Sigmoid colon (tissue), 7 donors: ENCODE measurements around the gene SLX1B. TPM values are rescaled to one million over a fixed set of nuclear protein-coding genes. Genes with fewer than 3 reads are reported as not detected.
A peak's percentile ranks its signal among the peaks of the same experiment; 100 is the strongest.
"Not testable (repeated sequence)": the region's sequence is repeated elsewhere in the genome, so short reads cannot be mapped to it uniquely, and the experiment has no call there.

Experiments used
- DNase-seq: peaks from one replicate; pipeline ENCODE4 v3.0.0-alpha.2; 2019
- H3K27ac ChIP-seq, 4 donors: fragments of 200-600 bp; sonication (generic); one replicate each; pipeline ENCODE4 v1.5.1; 2016 to 2019; ENCODE audit warnings: mild to moderate bottlenecking in 1 of 4
- H3K27me3 ChIP-seq, 3 donors: fragments of 200-600 bp; sonication (generic); one replicate each; pipeline ENCODE4 v1.5.1; 2019; ENCODE audit warnings: mild to moderate bottlenecking in 1 of 3
- H3K36me3 ChIP-seq, 4 donors: fragments of 200-600 bp; sonication (generic); one replicate each; pipeline ENCODE4 v1.5.1; 2016 to 2019
- H3K4me1 ChIP-seq, 4 donors: fragments of 200-600 bp; sonication (generic); one replicate each; pipeline ENCODE4 v1.5.1; 2017 to 2019
- H3K4me3 ChIP-seq, 4 donors: fragments of 200-600 bp; sonication (generic); one replicate each; pipeline ENCODE4 v1.5.1; 2017 to 2019; ENCODE audit warnings: mild to moderate bottlenecking in 2 of 4, moderate library complexity in 1 of 4
- H3K9me3 ChIP-seq, 4 donors: fragments of 200-600 bp in 3 of 4; sonication (generic) in 3 of 4; one replicate each; pipeline versions ENCODE4 v1.5.1 to v1.6.1; 2013 to 2019
- WGBS, 2 donors: extraction: QIAGEN DNeasy Blood & Tissue Kit; methylation state at CpG; one replicate each; pipeline ENCODE4 v1.1.7; 2013; 5-methylcytosine and 5-hydroxymethylcytosine counted together
- intact Hi-C: fragments of 100-400 bp; cut with DNase I; formaldehyde crosslinking; loops from one replicate; pipeline ENCODE4 v1.15.1; 2023
- polyA plus RNA-seq, 3 donors: library from polyadenylated mRNA; stranded (reverse); fragments of 200-250 nt; gene quantifications; one replicate each; pipeline ENCODE4 v1.2.3, GENCODE V29; 2013
- small RNA-seq, 3 donors: library from RNA; depleted of rRNA; stranded (forward); fragments of <200 nt; gene quantifications; one replicate each; pipeline ENCODE3, GENCODE V24; 2016
- total RNA-seq, 4 donors: library from RNA; depleted of rRNA; stranded (reverse); fragments of >200 nt; gene quantifications; one replicate each; pipeline ENCODE4 v1.1.0, GENCODE V29; 2016
- donor health status: healthy with polysubstance abuse.
- donor health status: Bipolar disorder and iron deficiency.
- donor health status: healthy.

SLX1B gene
- total and polyA plus RNA-seq, 7 donors = 3.0 to 44.4 (median 18.3) TPM

DNA sequence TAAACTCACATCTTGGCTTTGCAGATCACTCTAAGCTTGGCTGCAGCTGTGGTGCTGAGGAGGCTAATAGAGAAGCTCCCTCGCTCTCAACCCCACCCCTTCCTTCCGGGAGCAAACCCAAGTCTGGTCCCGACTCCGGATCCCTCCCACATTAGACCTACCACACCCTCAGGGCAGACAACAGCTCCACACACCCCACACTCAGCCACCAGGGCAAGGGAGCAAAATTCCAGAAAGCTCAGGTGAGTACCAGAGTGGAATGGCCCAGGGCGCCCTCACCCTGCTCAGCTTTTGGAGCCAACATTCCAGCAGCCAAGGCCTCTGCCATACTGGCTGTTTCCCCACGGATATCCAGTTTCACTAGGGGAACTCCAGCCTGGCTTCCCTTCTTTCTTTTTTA lies 15.3 kb downstream of the SLX1B start:
- WGBS, 2 donors = 14 to 36% methylated on average over 5 to 6 of the region's 6 CpGs
- H3K9me3 ChIP-seq, H3K4me1 ChIP-seq, H3K27me3 ChIP-seq, H3K4me3 ChIP-seq, intact Hi-C loops, H3K36me3 ChIP-seq: not testable (repeated sequence)
- peak overlapping the region in 2 of 4 donors; percentile 43 to 55 for H3K27ac ChIP-seq
- peak; percentile 80 for DNase-seq

DNA sequence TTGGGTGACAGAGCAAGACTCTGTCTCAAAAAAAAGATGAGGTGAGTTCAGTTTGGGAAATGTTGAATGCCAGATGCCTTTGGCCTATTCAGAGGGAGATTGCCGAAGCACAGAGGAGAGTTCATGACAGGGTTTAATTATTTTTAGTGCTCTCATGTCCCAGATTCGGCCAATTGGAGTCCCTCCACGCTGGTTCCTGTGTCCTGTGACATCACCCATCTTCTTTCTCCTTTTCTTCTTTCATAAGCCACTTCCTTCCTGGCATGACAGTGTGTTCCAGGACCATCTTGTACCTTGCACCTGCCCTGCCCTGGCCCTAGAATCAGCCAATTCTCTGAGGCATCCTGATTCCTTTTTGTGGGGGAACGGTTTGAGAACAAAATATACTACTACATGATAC lies 17.7 kb downstream of the SLX1B start:
- H3K27ac ChIP-seq, H3K4me3 ChIP-seq, intact Hi-C loops, H3K36me3 ChIP-seq, DNase-seq, H3K4me1 ChIP-seq, H3K9me3 ChIP-seq, H3K27me3 ChIP-seq: not testable (repeated sequence)
- no CpG with 5 or more reads among the region's 4 CpGs for WGBS, 2 donors

DNA sequence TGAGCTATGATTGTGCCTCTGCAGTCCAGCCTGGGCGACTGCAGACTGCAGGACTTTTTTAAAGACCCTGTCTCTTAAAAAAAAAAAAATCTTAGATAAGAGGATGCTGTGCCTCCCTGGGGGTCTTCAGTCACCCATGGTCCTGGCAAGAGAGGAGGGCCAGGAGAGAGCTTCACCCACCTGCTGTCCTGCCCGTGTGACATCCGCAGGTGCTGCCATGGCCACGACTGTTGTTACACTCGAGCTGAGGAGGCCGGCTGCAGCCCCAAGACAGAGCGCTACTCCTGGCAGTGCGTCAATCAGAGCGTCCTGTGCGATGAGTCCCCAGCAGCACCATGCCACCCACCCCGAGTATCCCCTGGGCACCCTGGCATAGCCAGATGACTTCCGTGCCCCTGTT lies 27.9 kb downstream of the SLX1B start:
- H3K27ac ChIP-seq, intact Hi-C loops, H3K4me1 ChIP-seq, H3K27me3 ChIP-seq, H3K4me3 ChIP-seq, H3K36me3 ChIP-seq, H3K9me3 ChIP-seq: not testable (repeated sequence)
- DNase-seq = peak; percentile 21
- 84 to 88% methylated on average over 6 to 7 of the region's 12 CpGs for WGBS, 2 donors

DNA sequence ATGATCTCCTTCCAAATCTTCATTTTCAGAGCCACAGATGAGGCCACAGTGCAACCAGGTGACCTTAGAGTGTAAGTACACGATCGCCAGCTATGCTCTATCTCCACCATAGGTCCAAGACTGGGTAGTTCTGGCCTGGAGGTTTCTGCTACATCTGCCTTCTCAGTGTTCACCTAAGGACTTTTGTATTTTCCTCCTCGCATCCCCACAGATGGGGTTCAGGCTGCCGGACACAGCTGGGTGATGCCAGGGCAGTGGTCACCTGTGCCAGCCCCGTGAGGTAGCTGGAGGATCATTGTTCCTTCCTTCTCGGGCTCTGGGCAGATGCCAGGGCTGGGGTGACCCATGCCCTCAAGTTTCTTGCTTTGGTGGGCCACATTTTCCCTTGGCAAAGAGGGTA lies 52.0 kb downstream of the SLX1B start, which contains the start of gene NPIPB12:
TSS of gene NPIPB12 (minus strand) at position 101 of the 400 bp plus-strand sequence.
- H3K4me1 ChIP-seq, intact Hi-C loops, H3K36me3 ChIP-seq, H3K27me3 ChIP-seq, H3K4me3 ChIP-seq, H3K9me3 ChIP-seq, DNase-seq, H3K27ac ChIP-seq: not testable (repeated sequence)
- WGBS, 2 donors = 95 to 98% methylated on average over 2 of the region's 6 CpGs

Small RNA genes within 50 kb of the gene (small RNA-seq; reads per million reads assigned to genes)
- gene AC133555.2 = 0 reads per million in 3 donors

Other genes starting within 250 kb of the SLX1B start
- gene NPIPB11, start 47.8 kb upstream of the SLX1B start, total RNA-seq = 1 to 10 TPM; 1.1 to 2.2 (median 1.6) TPM
- gene NPIPB11, start 47.8 kb upstream of the SLX1B start, polyA plus RNA-seq = 1 to 10 TPM in 1 of 3 donors, under 1 TPM in 2; under 0.01 to 1.8 (median 0.23) TPM
- 10 to 100 TPM in 3 of 4 donors, 1 to 10 TPM in 1; 9.4 to 17.1 (median 13.2) TPM for gene BOLA2, start 182 bp upstream of the SLX1B start, total RNA-seq
- 10 to 100 TPM; 32.4 to 39.1 (median 36.6) TPM for gene BOLA2, start 182 bp upstream of the SLX1B start, polyA plus RNA-seq
- gene SULT1A4, start 5.4 kb downstream of the SLX1B start, total RNA-seq = 10 to 100 TPM in 1 of 4 donors, 1 to 10 TPM in 2, not detected in 1; 2.0 to 10.3 (median 7.5) TPM
- gene SULT1A4, start 5.4 kb downstream of the SLX1B start, polyA plus RNA-seq = 100 to 1,000 TPM in 2 of 3 donors, 10 to 100 TPM in 1; 61.3 to 132 (median 115) TPM
- gene NPIPB12, start 51.9 kb downstream of the SLX1B start, total RNA-seq = 10 to 100 TPM; 12.8 to 81.7 (median 38.0) TPM
- 10 to 100 TPM in 2 of 3 donors, 1 to 10 TPM in 1; 9.0 to 65.3 (median 11.8) TPM for gene NPIPB12, start 51.9 kb downstream of the SLX1B start, polyA plus RNA-seq
- 1 to 10 TPM in 2 of 4 donors, under 1 TPM in 2; 0.28 to 1.6 (median 0.94) TPM for gene SPN, start 208.7 kb downstream of the SLX1B start, total RNA-seq
- gene SPN, start 208.7 kb downstream of the SLX1B start, polyA plus RNA-seq = 10 to 100 TPM in 1 of 3 donors, 1 to 10 TPM in 1, under 1 TPM in 1; 0.60 to 13.3 (median 6.7) TPM
- 10 to 100 TPM in 2 of 4 donors, 1 to 10 TPM in 2; 4.3 to 11.1 (median 7.4) TPM for gene QPRT, start 224.6 kb downstream of the SLX1B start, total RNA-seq
- 10 to 100 TPM; 22.2 to 40.5 (median 34.7) TPM for gene QPRT, start 224.6 kb downstream of the SLX1B start, polyA plus RNA-seq